ENCODE results near the gene SERPINB8.
"Not testable (repeated sequence)": the region's sequence is repeated elsewhere in the genome, so short reads cannot be mapped to it uniquely, and the experiment has no call there.

The SERPINB8 gene, protein sequence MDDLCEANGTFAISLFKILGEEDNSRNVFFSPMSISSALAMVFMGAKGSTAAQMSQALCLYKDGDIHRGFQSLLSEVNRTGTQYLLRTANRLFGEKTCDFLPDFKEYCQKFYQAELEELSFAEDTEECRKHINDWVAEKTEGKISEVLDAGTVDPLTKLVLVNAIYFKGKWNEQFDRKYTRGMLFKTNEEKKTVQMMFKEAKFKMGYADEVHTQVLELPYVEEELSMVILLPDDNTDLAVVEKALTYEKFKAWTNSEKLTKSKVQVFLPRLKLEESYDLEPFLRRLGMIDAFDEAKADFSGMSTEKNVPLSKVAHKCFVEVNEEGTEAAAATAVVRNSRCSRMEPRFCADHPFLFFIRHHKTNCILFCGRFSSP

DNA sequence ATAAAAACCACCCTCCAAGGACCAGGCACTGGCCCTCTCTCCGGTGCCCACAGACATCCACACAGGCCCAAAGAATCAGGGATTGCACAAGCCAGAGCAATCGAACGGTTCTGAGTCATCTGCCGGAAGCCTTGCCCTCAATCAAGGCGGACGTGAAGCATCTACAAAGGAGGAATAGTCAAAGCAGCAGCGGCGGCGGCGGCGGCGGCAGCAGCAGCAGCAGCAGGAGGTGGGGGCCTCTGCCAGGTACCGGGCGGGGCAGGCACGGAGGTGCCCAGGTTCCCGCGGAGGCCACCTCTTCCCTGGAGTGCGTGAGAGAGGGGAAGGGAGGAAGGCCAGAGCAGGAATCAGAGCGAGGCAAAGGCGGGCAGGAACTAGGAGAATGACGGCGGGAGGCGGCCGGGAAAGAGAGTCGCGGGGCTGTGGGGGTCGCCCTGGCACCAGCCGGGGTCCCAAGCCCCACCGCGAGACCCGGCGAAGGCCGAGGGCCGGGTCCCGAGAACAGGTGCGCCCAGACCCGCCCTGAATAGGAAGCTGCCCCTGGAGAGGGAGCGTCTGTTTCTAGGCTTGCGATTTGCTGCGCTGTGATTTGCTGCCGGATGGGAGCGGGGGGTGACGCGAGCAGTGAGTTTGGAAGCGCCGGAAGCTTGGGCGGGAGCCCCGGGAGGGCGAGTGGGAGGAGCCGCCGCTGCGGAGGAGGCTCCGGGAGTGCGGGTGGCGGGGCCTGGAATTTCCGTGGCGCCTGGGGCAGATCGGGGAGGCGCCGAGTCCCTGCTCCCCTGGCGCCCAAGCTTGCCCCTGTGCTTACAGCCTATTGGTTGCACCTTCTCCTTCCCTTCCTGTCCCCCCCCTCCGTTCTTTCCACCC is at the start of gene SERPINB8:
TSS of gene SERPINB8 (plus strand) at position 140 of the 867 bp plus-strand sequence. CDS start 8,228 bp downstream, outside the sequence.
- peak; percentile 83 for DNase-seq

DNA sequence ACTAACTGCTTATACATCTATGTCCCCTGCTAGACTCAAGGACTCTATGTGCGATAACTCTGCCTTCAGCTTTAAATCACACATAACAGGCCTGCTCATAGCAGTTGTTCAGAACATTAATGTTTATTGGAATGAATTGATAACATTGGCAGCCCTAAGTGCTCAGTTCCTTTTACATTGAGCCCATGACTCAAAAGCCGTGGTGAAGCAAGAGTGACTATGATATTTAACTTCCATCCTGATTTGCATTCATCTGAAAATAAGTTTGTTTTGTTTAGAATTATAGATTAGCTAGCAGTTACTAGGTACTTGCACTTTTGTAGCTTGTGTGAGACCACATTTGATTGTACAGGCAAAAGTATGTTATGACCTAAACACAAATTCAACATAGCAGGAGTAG is 47.8 kb upstream of the SERPINB8 start:
- no peak for DNase-seq

DNA sequence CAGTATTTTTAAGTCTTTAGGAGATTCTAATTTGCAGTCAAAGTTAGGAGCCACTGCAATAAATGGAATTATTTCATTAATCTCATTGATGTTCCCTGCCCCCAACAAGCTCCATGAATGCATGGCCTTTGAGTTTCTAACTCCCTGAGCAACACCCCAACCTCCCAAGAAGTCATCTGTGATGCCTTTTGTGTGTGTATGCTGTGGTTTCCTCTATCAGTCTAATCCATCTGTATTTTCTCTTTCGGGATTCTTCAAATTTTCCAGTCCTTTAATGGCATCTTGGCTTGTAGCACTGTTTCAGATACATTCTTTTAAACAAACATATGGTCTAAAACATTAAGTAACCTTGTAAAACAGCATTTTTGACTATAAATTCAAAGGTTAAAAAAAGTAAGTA is 45.3 kb upstream of the SERPINB8 start:
- no peak for DNase-seq

DNA sequence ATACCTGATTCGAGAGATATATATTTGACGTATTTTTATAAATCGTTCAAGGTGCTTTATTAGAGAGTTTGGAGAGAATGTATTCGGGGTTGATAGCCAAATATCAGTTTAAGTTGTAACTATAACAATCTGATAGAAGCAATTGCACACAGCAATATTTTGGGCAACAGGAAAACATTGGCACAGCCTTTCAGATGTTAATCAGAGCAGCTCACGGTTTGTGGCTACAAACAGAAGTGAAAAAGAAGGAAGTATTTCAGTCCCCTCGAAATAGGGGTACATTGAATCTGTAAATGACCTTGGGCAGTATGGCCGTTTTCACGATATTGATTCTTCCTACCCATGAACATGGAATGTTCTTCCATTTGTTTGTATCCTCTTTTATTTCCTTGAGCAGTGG is 41.5 kb upstream of the SERPINB8 start:
- DNase-seq, result no peak

DNA sequence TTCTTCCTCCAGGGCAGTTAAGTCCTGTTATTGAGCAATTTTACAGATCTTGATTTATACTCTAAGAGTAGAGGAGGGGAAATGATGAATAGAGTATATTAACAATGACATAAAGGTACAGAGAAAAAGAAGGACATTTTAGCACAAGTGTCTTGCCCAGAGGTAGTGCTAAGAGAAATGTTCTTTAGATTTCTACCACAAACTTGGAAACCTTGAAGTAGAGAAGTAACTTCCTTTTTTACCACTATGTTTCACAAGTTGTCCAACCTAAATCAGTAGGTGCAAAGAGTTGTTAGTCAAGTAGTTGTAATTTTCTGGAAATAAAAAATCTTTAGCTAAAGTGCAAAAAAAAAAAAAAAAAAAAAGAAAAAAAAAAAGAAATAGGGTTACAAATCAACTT is 40.5 kb upstream of the SERPINB8 start:
- not testable (repeated sequence) for DNase-seq

DNA sequence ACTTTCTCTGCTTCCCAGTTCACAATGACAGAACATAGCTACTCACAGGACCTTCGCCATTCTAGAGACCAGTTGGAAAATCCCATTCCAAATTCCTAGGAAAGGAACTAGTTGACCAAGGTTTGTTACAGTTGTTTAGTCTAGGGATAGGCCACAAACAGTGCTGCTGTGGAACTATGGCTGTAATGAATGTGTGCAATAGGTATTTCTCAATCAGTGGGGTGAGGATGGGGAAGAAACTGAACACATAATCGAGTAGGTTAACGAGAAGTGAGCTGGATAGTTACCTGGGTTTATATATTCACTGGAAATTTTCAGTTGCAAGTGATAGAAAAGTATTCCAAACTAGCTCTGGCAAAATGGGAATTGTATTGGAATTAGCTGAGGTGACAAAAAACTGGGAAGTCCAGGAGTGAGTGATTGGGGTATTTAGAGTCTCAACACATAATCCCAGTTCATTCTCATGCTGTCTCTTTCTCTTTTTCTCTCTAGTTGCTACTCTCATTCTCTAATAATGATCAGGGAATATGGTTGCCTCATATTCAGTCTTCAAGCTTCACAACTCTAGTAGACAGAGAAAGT is 39.0 kb upstream of the SERPINB8 start:
- DNase-seq, result no peak

DNA sequence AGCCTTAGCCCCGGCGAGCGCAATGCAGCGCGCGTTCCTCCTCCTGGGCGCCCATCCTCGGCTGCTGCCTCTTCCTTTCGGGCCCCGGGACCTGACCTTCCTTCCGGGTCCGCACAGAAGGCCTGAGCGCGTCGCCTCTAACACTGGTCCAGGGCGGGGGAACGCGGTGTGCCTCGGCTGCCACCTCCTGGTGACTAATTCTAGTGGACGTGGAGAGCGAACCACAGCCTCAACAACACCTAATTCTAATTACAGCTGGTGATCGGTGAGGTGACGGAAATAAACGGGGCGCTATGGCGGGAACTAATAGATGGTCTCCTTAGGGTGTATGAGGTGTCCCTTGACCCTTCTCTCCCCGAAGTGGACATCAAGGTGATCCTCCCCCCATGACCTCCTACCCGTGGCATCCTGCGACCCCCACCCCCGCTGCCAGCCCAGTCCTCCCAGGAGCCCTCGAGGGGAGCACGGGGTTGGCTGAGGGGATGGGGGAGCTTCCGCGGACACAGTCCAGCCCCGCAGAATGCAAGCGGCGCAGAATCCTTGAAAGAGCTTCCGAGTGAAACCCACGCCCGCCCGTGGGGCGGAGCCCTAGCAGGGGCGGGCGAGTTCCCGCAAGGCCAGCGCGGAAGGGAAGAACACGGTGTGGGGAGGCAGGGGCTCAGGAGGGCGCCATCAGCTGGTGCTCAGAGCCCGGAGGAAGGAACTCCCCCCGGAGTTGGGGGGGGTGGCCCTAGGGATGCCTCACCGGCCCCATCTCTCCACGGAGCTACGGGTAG is 33.5 kb upstream of the SERPINB8 start:
- peak; percentile 66 for DNase-seq

DNA sequence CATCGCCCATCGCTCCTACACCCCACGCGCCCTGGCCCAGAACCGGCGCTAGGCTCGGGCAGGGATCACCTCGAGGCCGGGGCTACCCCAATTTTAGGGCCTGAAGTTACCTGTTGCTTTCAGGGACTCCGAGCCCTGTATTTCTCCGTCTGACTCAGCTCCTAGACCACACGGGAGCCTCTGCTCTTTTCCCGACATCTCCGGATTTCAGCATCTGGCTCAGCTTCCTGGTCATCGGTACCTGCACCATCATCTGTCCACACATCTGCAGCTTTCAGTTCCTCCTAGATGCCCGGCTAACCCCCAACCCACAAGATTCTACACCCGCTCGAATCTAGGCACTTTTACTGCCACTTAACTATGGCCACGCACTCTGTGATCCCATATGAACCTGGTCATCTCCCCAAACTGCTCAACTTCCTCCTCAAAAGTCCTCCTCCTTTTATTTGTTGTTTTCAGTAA is 32.9 kb upstream of the SERPINB8 start:
- no peak for DNase-seq

DNA sequence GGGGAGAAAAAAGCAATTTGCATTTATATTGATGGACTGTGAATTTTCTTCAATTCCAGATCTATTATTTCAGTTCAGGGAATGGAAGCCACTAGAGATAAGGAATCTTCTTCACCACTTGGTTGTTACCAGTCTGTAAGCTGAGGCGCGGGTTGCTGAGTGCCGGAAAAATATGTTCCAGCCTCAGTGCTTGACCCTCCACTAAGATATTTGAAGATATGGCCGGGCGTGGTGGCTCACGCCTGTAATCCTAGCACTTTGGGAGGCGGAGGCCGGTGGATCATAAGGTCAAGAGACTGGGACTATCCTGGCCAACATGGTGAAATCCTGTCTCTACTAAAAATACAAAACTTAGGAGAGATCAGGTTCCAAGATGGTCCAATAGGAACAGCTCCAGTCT is 29.9 kb upstream of the SERPINB8 start:
- DNase-seq, result no peak

DNA sequence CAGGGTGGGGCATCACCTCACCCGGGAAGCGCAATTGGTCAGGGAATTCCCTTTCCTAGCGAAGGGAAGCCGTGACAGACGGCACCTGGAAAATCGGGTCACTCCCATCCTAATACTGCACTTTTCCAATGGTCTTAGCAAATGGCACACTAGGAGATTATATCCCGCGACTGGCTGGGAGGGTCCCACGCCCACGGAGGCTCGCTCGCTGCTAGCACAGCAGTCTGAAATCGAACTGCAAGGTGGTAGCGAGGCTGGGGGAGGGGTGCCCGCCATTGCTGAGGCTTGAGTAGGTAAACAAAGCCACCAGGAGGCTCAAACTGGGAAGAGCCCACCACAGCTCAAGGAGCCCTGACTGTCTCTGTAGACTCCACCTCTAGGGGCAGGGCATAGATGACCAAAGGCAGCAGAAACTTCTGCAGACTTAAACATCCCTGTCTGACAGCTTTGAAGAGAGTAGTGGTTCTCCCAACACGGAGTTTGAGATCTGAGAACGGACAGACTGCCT is 29.3 kb upstream of the SERPINB8 start:
- not testable (repeated sequence) for DNase-seq

DNA sequence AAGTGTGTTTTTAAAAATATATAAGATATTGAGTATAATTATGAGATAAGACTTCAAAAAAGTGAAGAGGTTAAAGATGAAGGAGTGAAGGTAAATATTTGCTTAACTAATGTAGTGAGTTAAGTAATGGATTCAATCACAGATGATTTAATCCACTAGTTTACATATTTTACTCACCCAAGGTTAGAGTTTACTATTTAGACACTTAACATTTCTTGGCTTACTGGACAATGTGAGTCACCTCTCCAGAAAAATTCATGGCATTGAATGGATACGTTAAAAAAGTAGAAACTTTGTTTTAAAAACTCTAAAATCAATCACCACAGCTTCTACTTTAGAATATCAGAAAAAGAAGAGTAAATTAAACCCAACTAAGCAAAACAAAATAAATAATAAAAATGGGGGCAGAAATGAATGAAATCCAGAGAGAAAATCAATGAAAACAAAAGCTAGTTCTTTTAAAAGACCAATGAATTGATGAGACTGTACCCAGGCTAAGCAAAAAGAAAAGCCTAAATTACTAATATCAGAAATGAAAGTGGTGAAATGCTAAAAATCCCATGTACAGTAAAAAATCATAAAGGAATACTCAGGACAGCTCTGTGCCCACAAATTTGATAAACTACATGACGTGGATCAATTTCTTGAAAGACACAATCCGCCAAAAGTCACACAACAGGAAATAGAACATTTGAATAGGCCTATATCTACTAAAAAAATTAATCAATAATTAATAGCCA is 22.7 kb upstream of the SERPINB8 start:
- DNase-seq, result no peak

DNA sequence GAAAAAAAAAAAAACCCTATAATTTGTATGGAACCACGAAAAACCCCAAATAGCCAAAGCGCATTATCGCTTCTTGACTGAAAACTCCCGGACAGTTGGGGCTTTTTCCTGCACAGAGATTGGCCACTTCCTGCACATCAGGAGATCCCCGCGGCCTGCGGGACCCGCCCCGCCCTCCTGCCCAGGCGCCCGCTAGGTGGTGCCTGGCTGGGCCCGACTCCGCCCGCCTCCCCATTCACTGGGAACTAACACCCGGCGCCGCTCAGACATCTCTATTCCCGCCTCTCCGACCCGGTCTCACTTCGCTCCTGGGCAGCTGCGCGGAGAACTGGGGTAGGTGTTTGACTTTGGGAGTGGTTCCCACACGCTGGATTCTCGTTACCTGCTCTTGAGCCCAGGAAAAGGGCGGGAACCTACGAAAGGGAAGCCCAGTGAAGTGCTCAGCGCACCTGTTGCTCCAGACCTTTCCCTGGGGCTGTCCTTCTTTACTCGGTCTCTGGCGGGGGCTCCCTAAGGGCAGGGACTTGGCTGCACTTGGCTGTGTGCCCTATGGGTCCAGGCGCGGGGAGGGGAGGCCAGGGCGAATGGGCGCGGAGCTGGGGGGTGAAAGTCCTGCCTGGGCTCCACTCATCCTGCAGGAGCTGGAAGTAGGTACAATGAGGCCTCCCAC is 20.7 kb upstream of the SERPINB8 start, which contains the start of gene HMSD:
TSS of gene HMSD (plus strand) at position 234 of the 670 bp plus-strand sequence. CDS start 4,155 bp downstream, outside the sequence.
- peak; percentile 63 for DNase-seq

DNA sequence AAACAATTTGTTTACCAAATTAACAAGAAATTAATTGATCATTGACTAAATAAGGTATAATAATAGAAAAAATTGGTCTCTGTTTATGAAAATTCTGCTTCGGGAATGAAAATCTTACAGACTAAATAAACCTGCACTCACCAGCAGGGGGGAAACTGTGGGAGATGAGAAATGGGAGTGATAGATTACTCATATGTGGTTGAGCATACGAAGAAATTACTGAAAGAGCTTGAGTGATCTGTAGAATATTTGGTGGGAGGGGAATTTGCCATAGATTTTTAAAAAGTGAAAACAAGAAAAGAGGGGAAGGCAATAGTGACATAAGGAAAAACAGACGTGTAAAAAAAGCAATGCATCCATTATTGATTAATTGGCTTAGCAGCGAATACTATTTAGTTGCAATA is 18.6 kb upstream of the SERPINB8 start:
- DNase-seq, result no peak

DNA sequence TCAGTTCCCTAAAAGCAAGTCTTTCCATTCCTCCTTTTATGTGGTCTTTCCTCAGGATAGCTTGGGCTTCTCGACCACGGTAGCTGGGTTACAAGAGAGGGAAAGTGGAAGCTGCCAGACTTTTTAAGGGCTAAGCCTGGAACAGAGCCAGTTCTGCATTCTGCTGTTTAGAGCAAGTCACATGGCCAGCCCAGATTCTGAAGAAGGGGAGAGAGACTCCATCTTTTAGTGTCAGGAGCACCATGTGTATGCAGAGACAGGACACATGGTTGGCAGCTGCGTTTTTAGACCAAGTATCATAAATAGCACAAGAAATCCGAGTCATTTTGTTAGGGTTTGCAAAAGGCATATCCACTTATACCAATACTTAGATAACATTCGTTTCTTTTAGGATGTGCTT is 16.1 kb upstream of the SERPINB8 start:
- DNase-seq, result no peak

DNA sequence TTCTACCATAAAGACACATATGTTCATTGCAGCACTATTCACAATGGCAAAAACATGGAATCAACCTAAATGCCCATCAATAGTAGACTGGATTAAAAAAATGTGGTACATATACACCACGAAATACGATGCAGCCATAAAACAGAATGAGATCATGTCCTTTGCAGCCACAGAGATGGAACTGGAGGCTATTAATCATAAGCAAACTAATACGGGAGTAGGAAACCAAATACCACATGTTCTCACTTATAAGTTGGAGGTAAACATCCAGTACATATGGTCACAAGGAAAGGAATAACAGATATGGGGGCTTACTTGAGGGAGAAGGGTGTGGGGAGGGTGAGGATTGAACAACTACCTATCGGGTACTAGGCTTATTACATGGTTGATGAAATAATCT is 13.1 kb upstream of the SERPINB8 start:
- DNase-seq, result no peak

DNA sequence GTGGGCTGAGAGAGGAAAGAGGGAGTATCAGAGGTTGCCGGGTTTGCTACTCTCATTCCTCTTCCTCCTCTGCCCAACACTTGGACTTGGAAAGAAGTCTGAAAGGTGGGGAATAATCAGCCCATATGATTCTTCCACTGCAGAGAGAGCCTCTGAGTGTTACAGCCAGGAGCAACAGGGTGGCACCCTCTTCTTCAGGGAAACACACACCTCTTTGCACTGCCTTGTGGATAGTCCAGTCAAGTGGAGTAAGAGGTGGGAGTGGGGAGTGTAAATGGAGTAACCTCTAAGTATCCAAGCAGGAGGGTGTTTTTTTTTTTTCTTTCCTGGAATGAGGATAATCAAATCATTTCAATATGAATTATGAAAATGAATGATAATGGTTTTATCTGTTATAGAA is 9.0 kb upstream of the SERPINB8 start:
- no peak for DNase-seq

DNA sequence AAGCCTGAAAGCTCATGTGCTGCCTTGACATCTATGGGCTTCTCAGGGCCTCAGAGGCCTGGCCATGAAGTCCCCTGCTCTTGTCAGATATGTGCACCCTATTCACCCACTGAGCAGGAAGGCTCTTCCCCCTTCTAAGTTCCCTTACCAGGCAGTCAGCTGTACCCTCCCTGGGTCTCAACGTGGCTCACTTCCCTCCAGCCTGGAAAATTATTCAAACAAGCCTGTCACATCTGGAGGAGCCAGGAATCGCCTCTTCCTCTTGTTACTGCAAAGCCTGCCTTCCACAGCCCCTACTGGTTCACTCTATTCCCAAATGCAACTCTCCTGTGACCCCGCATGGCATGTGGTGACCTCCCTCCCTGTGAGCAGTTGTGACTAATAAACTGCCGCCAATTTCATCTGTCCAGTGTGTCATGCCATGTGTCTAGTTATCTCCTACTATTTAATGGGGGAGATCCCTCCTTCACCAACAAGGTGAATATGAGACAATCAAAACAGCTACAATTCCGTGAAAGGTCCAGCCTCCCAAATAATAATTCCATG is 8.4 kb upstream of the SERPINB8 start:
- DNase-seq, result no peak

DNA sequence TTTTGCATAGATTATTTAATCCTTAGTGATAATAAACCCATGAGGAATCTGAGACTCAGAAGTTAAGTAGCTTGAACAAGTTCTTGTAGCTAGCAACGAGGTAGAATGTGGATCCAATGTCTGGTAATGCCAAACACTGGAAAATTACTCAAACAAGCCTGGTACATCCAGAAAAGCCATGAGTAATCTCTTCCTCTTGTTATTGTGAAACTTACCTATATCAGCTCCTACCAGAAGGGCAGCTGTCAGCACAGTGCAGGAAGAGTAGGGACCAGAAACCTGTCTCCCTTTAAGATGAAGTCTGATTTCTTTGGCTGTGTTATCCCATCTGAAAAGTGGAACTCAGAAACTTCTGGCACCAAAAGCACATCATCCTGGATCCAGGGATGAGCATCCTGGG is 7.7 kb upstream of the SERPINB8 start:
- DNase-seq, result no peak

DNA sequence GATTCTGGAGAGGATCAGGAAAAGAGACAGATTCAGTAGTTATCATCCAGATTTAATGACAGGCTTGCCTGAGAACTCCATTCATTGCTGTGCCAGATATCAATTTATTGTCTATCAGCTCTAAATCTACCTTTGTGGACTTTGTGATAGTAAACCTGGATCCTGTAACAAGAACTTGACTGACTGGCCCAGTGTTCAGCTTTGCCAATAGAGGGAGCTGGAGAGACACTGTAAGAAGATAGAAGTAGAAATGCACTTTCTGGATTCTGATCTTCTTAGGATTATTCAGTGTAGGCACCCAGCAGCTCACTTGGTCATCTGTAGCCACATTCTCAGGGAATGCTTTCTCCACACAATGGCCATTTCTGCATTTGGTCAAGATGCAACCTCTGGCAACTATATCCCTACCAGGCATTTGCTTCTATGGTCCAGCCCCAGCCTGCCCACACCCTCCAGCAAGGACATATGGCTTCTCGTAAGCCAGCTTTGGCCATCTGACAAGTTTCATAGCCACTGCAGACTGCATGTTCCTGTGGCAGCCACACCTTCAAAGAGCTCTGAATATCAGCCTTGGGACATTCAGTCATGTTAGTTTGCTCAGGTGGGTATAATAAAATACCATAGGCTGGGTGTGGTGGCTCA is 6.1 kb upstream of the SERPINB8 start:
- DNase-seq, result peak; percentile 74

DNA sequence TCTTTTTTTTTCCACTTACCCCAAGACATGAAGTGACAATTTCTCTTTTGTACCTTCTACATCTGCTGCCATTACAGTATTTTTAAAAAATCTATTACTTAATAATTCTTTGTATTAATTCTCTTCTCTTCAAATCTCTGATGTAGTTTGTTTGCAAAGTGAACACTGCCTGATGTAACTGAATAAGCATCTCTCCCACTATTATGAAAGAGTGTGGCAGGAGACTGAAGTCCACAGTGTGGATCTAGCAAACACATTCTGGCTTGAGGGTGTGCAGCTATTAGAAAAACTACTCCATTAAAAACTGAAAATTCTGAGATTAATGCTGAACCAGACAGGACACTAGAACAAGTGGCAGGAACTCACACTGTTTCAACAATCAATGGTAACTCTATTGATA is 5.0 kb upstream of the SERPINB8 start:
- DNase-seq, result no peak
